Measurements from ENCODE around the gene IGF2BP2.
"Not testable (repeated sequence)": the region's sequence is repeated elsewhere in the genome, so short reads cannot be mapped to it uniquely, and the experiment has no call there.

The IGF2BP2 gene

DNA sequence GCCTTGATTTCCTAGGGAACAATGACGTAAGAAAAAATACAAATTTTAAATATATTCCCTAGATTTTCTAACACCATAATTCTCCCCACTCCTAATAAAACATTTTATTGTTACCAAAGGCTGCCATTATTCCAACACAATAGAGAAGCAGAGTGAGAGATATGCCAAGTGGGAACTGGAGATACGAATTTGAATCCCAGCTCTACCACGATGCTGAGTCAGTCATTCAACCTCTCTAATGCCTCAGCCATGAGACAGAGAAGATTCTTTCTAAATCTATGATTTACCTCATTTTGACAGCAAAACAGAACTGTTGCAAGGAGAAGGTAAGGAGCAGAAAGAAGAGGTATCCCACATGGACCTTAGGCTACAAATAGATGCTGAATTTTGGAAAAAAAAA lies 112.5 kb downstream of the IGF2BP2 start:
- no peak for DNase-seq (ENCODE audit: low read depth in 2 of 2)

DNA sequence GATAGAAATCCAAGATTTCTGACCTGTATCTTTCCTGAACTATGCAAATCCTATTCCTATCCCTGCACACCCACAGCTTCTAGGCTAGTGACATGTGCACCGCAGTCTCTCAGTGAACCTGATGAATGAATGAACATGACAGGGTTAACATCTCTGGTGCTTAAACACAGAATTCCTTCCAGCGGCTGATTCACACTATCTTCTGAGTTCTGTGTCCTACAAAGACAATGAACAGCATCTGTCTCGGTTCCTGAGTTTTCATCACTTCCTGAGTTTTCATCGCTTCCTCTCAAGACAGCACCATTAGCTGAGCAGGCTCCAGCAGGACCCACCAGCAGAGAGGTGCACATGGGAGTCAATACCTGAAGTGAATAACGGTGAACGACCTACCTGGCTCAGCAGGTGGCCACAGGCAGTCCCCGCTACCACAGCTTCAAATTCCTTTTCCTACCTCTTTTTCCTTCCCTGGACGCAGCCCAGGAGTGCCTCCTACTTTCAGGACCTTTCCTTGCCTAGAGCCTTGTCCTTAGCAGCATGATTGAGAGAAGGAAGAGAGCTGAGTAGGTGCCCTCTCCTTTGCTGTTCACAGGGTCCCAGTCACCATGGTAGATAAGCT lies 113.5 kb downstream of the IGF2BP2 start:
- DNase-seq (ENCODE audit: low read depth in 2 of 2): no peak

DNA sequence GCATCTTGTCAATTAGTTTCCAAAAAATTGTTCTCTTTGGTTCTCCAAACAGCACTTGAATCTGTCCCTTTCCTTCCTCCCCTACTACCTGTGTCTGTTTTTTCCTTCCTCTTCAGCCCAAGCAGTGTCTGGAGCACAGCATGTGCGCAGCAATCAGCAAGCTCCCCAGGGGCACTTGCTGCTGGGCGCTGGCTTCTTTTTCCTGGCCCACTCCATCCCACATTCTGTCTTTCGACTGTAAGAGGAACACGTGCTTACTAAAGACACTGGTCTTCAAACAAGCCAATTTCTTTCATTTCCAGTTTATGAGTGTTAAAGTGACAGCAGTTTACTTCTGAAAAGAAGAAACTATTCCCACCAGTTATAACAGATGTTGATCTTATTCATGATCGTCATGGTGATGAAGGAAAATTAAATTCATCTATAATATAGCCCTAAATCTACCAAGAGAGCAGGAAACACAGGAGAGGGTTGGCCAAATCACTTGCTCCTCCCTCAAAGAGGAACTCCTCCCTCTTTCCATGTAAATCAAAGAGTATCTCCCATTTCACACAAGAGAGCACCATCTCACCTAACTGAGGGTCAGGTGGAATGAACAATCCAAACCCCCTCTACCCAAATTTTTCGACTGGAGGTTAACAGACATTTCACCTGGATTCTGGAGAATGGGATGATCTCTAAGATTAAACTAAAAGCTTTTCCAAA lies 115.4 kb downstream of the IGF2BP2 start:
- DNase-seq (ENCODE audit: low read depth in 2 of 2): no peak

DNA sequence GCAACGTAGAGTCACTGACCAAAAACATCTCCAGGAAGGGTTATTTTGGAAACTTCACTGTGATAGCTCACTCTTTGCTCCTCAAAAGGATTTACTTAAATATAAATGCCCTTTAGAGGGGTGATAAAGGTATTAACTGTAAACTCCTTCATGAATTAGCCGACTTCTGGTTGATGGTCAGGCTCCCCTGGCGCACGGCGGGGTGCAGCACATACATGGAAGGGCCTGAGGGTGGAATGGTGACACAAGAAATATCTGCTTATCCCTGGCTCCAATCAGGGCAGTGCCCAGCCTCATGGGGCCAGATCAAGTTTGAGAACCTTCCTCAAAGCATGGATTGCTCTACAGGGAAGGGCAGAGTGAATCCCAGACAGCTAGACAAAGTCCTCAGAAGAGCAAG lies 116.5 kb downstream of the IGF2BP2 start:
- DNase-seq (ENCODE audit: low read depth in 2 of 2): no peak

DNA sequence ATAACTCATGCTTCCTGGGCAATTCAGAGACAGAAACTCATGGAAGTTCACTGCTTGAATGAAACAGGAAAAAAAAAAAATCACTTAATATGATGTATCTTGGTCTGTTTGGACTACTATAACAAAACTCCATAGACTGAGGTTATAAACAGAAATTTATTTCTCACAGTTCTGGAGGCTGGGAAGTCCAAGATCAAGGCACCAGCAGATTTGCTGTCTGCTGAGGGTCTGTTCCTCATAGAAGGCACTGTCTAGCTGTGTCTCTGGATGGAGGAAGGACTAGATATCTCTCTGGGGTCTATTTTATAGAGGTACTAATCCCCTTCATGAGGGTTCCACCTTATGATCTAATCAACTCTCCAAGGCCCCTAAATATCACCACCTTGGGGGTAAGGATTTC lies 119.3 kb downstream of the IGF2BP2 start:
- DNase-seq (ENCODE audit: low read depth in 2 of 2): no peak

DNA sequence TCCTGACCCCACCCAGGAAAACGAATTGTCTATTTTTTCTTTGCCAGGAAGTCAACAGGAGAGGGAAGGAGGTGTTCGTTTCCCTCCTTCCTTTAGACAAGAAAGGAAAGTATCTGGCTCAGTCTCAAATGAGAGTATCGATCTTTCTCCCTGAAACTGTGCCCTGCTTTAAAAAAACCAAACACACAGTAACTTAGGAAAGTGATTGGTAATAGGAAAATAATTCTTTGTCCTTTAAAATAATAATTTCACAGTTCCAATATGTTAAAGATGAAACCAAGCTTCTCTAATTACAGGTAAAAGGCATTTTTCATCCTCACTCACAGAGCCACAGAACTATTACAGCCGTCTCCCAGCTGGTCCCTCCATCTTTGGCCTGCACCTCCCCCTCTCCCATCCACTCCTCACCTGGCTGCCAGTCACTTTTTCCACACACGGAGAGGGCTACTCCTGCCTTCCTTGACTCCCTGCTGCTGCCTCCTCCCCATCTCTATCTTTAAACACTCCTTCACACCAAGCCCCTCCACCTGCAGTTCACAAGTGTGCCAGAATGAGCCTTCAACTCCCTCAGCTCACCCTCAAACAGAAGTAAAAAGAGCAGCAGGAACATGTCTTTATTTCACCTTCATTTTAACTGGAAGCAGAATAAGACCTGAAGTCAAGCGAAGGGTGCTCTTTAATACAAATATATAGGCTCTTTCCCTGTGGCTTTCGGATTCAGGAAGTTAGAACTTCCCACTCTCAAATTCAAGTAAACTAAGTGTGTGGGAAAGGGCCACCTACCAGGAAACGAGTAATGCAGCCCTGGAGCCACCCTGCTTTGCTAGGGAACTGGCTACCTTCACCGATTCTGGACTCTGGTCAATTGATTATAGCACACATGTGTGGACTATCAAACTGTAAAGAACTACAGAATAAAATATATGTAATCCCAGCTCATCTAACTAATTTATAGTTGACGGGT lies 122.3 kb downstream of the IGF2BP2 start:
- no peak for DNase-seq (ENCODE audit: low read depth in 2 of 2)

DNA sequence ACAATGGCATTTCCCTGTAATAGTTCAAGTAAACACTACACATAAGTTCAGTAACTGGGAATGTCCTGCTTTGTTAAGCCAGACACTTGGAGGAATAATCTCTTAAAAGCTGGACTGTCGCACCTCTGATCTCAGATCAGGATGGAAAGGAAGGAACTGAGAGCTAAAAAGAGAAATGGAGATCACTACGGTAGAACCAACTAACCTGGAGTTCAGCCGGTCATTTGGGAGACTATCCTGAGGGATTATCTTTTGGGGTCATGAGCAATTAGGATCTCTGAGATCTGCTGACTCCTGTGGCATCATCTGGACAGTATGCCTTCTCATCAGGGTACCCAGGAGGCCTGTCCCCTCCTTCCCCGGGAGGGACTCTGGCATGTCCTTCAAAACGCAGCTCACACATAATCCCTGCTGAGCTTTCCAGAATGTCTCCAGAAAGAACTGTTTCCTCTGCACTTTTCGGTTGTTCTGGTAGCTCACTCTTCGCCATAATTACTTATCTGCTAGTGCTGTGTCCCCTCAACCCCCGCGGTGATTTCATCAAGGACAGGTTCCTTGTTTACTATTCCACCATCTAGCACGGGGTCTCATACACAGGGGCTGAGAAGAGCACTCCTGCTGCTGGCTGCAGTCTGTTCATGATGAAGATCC lies 123.1 kb downstream of the IGF2BP2 start:
- no peak for DNase-seq (ENCODE audit: low read depth in 2 of 2)

DNA sequence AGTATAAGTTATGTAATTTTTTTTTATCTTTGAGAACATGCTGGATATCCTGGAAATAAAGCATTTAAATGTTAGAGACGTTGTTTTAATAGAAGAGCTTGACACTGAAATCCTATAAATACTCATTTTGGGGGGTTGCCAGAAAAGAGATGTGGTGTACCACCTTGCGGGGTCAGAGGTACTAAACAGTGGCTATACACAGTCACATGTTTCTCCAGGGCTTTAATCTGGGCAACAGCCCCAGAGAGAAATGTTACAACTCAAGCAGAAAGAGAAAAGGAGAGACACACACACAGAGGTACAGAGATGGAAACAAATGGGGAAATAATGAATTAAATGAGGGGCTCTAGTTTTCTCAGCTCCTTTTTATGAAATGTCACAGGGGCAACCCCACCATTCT lies 124.9 kb downstream of the IGF2BP2 start:
- DNase-seq (ENCODE audit: low read depth in 2 of 2): no peak

DNA sequence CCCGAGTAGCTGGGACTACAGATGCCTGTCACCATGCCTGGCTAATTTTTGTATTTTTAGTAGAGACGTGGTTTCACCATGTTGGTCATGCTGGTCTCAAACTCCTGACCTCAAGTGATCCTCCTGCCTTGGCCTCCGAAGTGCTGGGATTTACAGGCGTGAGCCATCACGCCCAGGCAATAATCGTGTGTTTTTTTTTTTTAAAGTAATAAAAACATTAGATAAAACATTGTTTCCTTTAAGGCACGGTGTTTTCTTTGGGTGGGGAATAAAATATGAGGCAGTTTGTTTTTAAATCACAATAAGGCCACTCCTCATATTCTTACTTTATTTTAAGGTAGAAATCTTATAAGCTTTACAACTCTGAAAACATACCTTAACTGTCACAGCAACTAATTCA lies 127.6 kb downstream of the IGF2BP2 start:
- DNase-seq (ENCODE audit: low read depth in 2 of 2): not testable (repeated sequence)

DNA sequence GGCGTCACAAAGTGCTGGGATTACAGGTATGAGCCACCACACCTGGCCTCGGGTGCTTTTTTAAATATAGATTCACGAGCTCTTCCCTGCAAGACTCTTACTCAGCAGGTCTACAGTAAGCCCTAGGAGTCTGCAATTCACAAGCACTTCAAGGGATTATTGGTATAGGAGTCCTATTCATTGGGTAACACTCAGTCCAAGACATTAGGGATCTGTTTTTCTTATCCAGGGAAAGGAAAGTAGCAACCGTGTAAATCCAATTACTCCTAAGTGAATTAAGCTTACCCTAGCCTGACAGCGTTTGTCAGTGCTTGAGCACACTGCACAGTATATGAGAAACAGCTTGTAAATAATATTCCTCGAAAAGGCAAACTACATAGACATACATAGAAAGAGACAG lies 128.8 kb downstream of the IGF2BP2 start:
- no peak for DNase-seq (ENCODE audit: low read depth in 2 of 2)

DNA sequence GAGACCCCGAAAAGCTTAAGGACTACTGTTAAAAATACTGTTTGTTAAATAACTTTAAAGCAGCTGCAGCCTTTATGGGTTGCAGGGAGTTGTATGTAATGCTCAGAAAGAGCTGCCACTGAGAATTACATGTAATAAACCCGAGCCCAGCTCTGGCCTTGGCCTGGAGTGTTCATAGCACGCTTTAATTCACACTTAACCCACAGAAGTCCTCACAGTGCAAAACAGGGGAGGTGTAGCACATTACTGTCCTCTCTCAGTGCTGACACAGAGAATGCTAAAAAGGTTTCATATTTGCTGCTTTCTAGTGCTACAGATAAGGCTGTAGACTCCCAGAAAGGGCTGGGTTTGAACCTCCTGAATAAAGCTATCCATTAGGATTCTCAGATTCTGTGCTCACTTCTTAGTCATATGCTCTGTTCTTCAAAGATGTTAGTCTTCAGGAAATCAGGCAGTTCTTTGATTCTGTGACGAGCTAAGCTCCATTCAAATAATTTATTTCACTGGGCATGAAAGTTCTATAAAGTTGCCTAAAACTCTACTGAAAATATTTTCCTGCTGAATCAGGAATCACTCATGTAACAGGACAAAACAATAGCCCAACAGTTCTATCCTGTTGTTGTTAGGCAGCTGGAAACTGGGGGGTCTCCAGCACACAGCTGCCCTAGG lies 130.7 kb downstream of the IGF2BP2 start:
- DNase-seq (ENCODE audit: low read depth in 2 of 2): no peak

DNA sequence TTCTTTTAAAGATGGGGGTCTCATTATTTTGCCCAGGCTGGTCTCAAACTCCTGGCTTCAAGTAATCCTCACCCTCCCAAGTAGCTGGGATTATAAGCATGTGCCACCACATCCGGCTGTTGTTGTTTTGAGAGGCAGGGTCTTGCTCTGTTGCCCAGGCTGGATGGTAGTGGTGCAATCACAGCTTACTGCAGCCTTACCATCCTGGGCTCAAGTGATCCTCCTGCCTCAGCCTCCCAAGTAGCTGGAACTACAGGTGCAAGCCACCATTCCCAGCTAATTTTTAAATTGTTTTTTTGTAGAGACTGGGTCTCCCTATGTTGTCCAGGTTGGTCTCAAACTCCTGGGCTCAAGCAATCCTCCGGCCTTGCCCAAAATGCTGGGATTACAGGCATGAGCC lies 133.2 kb downstream of the IGF2BP2 start:
- no peak for DNase-seq (ENCODE audit: low read depth in 2 of 2)

DNA sequence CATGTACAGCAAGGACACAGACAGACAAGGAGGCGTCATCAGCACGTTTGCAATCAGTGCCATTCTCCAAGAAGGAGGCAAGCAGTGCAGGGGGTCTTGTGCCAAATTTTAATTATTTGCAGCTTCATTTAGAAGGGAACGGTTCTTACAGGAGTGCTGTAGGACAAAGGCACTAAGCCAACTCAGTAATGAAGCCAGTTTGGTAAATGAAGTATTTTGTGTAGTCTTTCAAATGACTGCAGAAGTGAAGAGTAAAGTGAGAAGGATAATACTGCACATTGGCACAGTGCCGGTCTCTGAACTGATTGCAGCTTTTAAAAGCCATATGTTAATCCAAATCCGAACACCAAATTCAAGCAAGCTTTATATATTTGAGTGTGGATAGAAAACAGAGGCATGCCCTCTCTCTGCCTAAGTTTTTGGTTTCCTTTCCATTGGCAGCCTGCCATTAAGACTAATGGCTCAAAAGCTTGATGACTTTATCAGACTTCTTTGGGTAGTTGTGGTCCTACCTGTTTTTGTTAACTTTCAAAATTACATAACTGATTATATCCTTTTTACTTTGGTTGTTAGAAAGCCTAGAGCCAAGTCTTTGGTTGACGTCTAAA lies 137.5 kb downstream of the IGF2BP2 start:
- DNase-seq (ENCODE audit: low read depth in 2 of 2): no peak

DNA sequence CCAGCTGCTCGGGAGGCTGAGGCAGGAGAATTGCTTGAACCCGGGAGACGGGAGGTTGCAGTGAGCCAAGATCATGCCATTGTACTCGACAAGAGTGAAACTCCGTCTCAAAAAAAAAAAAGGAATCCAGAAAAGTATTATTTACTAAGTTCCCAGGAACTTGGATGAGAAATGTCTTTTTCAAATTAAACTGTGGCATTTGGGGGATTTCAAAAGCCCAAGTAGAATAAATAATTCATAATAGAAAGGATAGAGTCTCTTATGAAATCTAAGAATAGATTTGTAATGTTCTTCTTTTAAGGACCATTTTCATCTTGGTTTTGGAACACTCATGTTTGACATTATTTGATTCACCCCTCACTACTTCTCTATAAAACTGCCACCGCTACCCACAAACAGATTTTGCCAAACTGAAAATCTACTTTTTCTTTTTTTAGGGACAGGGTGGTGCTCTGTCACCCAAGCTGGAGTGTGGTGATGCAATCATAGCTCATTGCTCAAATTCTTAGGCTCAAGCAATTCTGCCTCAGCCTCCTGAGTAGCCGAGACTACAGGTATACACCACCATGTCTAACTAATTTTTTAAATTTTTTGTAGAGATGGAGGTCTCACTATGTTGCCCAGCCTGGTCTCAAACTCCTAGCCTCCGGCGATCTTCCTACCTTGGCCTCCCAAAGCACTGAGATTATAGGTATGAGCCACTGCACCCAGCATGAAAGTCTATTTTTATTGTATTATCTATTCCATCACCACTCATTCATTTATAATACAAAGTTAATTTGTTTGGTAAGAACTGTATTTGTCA lies 139.4 kb downstream of the IGF2BP2 start:
- DNase-seq (ENCODE audit: low read depth in 2 of 2): no peak

DNA sequence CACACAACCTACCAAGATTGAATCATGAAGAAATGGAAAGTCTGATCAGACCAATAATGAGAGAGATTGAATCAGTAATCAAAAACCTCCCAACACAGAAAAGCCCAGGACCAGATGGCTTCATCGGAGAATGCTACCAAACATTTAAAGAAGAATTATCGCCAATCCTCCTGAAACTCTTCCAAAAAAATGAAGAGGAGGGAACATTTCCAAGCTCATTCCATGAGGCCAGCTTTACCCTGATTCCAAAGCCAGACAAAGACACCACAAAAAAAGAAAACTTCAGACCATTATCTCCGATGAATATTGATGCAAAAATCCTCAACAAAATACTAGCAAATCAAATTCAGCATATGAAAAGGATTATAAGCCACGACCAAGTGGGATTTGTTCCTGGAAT lies 144.6 kb downstream of the IGF2BP2 start:
- DNase-seq (ENCODE audit: low read depth in 2 of 2): no peak

DNA sequence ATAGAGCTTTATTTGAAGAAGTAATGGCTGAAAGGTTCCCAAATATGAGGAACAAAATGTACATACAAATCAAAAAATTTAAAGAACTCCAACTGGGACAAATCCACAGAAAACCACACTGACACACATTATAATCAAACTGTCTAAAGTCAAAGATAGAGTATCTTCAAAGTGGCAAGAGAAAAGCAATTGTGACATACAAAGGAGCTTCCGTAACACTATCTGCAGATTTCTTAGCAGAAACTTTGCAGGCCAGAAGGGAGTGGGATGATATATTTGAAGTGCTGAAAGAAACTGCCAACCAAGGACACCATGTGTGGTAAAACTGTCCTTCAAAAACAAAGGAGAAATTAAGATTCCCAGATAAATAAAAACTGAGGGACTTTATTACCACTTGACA lies 146.8 kb downstream of the IGF2BP2 start:
- DNase-seq (ENCODE audit: low read depth in 2 of 2): no peak

DNA sequence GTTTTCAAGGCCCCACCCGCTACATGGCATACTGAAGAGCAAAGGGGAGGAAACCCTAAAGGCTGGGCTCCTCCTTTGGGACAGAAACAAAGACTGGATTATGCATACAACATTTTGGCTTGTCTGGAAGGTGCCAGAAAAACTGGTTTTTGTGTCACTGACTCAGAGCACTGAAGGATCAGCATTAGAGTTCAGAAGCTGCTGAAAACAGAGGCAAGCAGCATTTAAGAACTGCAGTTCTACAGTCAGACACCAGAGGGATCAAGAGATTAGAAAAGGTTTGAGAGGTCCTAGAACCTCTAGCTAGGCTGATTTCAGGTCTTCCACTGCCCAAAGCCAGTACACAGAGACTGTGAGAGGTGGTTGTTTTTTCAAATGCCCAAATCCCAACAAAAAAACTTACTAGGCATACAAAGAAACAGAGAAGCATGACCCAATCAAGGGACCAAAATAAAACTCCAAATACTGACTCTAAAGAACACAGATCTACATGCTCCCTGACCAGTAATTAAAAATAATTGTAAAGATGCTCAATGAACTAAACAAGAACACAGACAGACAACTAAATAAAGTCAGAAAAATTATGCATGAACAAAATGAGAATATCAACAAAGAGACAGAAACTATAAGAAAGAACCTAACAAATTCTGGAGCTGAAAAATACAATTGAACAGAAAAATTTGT lies 147.6 kb downstream of the IGF2BP2 start:
- no peak for DNase-seq (ENCODE audit: low read depth in 2 of 2)

DNA sequence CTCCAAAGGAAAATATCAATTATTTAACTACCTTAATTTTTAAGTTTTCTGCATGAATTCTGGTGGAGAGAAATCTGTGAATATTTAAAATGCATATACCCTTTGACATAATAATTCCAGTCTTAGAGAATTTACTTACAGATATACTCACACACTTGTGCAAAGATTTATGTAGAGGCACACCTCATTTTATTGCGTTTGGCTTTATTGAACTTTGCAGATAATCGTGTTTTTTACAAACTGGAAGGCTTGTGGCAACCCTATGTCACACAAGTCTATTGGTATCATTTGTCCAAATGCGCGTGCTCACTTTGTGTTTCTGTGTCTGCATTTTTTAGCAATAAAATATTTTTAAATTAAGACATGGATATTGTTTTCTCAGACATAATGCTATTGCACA lies 157.3 kb downstream of the IGF2BP2 start:
- no peak for DNase-seq (ENCODE audit: low read depth in 2 of 2)

DNA sequence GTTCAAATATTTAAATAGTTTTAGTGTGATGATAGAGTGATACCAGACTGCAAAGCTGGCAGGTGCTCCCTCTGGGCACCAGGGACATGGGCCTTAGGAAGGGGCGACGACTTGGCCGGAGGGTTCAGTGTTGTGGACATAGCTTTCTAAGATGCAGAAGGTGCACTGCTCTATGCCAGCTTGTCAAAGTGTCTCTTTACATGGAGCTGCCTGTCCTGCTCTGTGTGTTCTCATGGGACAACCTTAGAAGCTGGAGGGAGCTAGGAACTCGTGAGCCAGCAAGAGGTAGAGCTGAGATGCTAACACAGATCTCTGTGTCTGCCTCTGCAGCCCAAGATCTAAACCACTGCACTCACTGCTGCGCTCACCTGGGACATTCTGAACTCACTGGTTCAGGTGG lies 160.9 kb downstream of the IGF2BP2 start:
- DNase-seq (ENCODE audit: low read depth in 2 of 2): no peak

DNA sequence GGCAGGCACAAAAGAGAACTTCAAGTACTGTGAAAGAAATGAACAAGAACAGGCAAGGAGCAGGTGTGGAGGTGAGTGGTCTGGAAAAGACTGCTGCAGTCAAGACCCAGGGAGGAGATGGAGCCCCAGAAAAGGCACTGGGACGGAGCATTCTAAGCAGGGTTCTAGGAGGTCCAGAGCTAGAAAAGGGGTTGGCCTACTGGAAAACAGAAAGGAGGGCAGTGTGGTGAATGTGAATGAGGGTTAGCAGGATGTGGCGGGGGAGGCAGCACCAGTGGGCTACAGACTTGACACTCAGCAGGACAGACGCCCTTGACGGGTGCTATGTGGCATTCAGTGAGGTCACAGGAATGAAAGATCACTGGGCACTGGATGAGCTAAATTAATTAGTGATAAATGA lies 163.1 kb downstream of the IGF2BP2 start:
- no peak for DNase-seq (ENCODE audit: low read depth in 2 of 2)

All from stimulated activated CD4-positive, alpha-beta T cell treated with anti-CD3 and anti-CD28 coated beads, Interleukin-12 subunit alpha, Interleukin-12 subunit beta, amount 100 ng/mL, for 24 hours (primary cell).